IPS-18c (cell line): Measurements from ENCODE around the gene RASAL1.
A peak's percentile ranks its signal among the peaks of the same experiment; 100 is the strongest.

Experiments
- H3K4me3 ChIP-seq: 2 replicates; pipeline ENCODE4 v1.7.0; 2013; ENCODE audit warnings: low read depth, mild to moderate bottlenecking, low read length, moderate library complexity; ENCODE audit not compliant: insufficient read depth
- H3K9me3 ChIP-seq: one replicate; pipeline ENCODE4 v1.6.1; 2013; ENCODE audit warnings: mild to moderate bottlenecking, low read length, moderate library complexity; ENCODE audit not compliant: control insufficient read depth, insufficient read depth

RASAL1 gene

GRCh38 chr12:113063396-113064350 is 71.9 kb downstream of the RASAL1 start:
- no peaks in the 10 kb centered on the region for H3K9me3 ChIP-seq
- no peak overlapping the region for H3K4me3 ChIP-seq

- H3K9me3 ChIP-seq = no peaks in the 10 kb centered on the region
- no peak overlapping the region for H3K4me3 ChIP-seq
These were observed 72.8 kb downstream of the RASAL1 start for GRCh38 chr12:113062502-113063395.

- H3K4me3 ChIP-seq = no peak overlapping the region
- H3K9me3 ChIP-seq = no peaks in the 10 kb centered on the region
These were observed 74.4 kb downstream of the RASAL1 start for GRCh38 chr12:113061061-113061694.

GRCh38 chr12:113060336-113060960 is 75.1 kb downstream of the RASAL1 start:
- no peaks in the 10 kb centered on the region for H3K9me3 ChIP-seq
- H3K4me3 ChIP-seq = no peak overlapping the region

- Histone ChIP-seq H3K4me3 (no peak overlapping the region), H3K9me3 (no peaks in the 10 kb centered on the region)
These were observed 76.4 kb downstream of the RASAL1 start for GRCh38 chr12:113059071-113059595.

GRCh38 chr12:113058553-113058952 is 77.0 kb downstream of the RASAL1 start:
- no peak overlapping the region for H3K4me3 ChIP-seq

GRCh38 chr12:113057565-113058485 is 77.7 kb downstream of the RASAL1 start:
- 0 out of 2 replicates have a peak overlapping the region, but pooled peaks have one; percentile 15 for H3K4me3 ChIP-seq
- peaks cover 3% of the 10 kb centered on the region for H3K9me3 ChIP-seq

More at GRCh38 chr12:113058553-113058952, 77.0 kb downstream of the RASAL1 start:
- H3K9me3 ChIP-seq = no peaks in the 10 kb centered on the region

GRCh38 chr12:113056631-113057488 is 78.7 kb downstream of the RASAL1 start, which contains the start of gene DTX1:
Gene DTX1, plus strand, starts transcription at chr12:113056730. Its CDS starts 1,463 bp downstream, at chr12:113058193.
- Histone ChIP-seq H3K4me3 (peak within 1 kb of the TSS; percentile 65), H3K9me3 (peaks cover 3% of the 10 kb centered on the region)

- peaks cover 3% of the 10 kb centered on the region for H3K9me3 ChIP-seq
- peak overlapping the region; percentile 65; the same call in 1 of the 2 replicates for H3K4me3 ChIP-seq
These were observed 79.3 kb downstream of the RASAL1 start for GRCh38 chr12:113056381-113056630.

GRCh38 chr12:113055594-113056380 is 79.8 kb downstream of the RASAL1 start:
- no peak overlapping the region for H3K4me3 ChIP-seq
- H3K9me3 ChIP-seq = peaks cover 3% of the 10 kb centered on the region

- Histone ChIP-seq H3K9me3 (peaks cover 3% of the 10 kb centered on the region), H3K4me3 (no peak overlapping the region)
These were observed 80.5 kb downstream of the RASAL1 start for GRCh38 chr12:113054948-113055486.

GRCh38 chr12:113052326-113052725 is 83.2 kb downstream of the RASAL1 start:
- Histone ChIP-seq H3K4me3 (no peak overlapping the region), H3K9me3 (peaks cover 3% of the 10 kb centered on the region)

GRCh38 chr12:113051759-113052158 is 83.8 kb downstream of the RASAL1 start:
- Histone ChIP-seq H3K9me3 (peaks cover 3% of the 10 kb centered on the region), H3K4me3 (no peak overlapping the region)

GRCh38 chr12:113050795-113051194 is 84.8 kb downstream of the RASAL1 start:
- no peak overlapping the region for H3K4me3 ChIP-seq
- H3K9me3 ChIP-seq = peaks cover 3% of the 10 kb centered on the region
